HG03135 (cell line): ENCODE measurements around the gene PMAIP1.

Experiments
- ATAC-seq: cut with Tn5 transposase; IDR thresholded peaks from one replicate; pipeline ENCODE4 v1.9.1; 2021; ENCODE audit warnings: mild to moderate bottlenecking, moderate library complexity; ENCODE audit not compliant: unreplicated experiment

Gene PMAIP1

DNA sequence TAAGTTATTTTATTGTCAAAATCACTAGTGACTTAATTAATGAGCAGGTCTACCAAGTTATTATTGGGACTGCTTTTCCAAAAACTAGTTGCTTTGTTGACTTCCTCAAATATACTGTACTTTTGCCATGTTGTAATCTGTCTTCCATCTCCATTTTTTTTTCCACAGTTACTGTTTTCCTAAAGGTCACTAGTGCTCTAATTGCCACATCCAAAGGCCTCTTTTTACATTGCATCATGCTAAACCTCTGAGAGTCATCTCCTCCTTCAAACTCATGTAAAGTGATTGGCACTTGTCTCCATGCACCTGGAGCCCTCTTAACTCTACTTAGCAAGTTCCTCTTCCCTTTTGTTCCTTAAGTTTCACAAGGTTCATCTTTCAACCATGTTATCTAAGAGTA is 11.8 kb downstream of the PMAIP1 start:
- ATAC-seq, result no peak

GRCh38 chr18:59912007-59912550 is 12.3 kb downstream of the PMAIP1 start:
- ATAC-seq, result no peak

DNA sequence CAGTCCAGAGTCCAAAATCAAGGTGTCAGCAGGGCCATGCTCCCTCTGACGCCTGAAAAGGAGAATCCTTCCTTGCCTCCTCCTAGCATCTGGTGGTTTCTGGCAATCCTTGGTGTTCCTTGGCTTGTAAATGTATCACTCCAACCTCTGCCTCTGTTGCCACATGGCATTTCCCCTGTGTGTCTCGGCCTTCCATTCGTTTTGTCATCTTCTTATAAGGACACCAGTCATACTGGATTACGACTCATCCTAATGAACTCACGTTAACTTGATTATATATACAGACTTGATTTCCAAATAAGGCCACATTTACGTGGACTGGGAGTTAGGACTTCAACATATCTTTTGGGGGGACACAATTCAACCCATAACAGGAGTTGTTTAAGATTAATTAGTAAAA is 15.8 kb downstream of the PMAIP1 start:
- ATAC-seq, result no peak

DNA sequence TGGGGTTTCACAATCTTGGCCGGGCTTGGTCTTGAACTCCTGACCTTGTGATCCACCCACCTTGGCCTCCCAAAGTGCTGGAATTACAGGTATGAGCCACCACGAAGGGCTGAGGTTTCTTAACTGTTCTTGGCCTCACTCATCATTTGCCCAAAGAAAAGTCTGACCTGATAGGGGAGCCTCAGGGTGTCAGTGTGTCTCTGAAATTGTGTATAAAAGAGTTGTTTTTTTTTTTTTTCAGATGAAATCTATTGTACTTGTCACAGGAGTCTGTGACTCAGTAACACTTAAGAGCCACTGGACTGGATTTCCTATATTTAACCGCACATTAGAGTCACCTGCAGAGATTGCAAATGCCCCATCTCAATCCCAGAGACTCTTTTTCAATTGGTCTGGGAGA is 16.9 kb downstream of the PMAIP1 start:
- ATAC-seq, result no peak

DNA sequence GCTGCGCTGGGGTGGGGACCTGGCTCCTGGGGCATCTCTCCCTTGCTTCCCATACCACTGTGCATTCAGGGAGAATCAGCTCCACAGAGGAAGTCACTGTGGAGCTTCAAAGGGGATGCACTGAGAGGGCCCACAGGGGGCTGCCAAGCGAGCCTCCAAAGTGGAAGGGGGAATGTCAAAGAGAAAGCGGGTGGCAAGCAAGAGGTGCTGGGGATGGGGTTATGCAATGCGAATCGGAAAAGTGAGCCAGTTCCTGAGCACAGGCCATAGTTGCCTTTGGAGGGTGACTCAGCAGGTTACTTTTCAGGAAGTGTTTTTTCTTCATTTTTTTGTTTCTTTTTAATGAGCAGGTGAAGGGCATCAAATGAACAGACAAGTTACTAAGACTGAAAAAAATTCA is 17.6 kb downstream of the PMAIP1 start:
- ATAC-seq, result no peak

GRCh38 chr18:59918320-59918755 is 18.5 kb downstream of the PMAIP1 start:
- peak; percentile 47 for ATAC-seq

GRCh38 chr18:59918997-59919396 is 19.2 kb downstream of the PMAIP1 start:
- no peak for ATAC-seq

GRCh38 chr18:59921384-59921891 is 21.6 kb downstream of the PMAIP1 start:
- ATAC-seq, result peak; percentile 38

GRCh38 chr18:59923539-59924196 is 23.9 kb downstream of the PMAIP1 start:
- ATAC-seq, result peak; percentile 44

DNA sequence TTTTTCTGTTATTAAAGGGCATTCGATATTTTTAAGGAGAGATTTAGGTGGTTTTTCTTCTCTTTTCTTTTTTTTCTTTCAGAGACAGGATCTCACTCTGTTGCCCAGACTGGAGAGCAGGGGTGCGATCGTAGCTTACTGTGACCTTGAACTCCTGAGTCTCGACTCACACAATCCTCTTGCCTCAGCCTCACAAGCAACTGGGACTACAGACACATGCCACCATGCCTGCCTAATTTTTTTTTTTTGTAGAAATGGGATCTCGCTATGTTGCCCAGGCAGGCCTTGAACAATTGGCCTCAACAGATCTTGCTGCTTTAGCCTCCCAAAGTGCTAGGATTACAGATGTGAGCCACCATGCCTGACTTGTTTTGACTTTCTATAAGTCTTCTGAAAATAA is 26.3 kb downstream of the PMAIP1 start:
- no peak for ATAC-seq

- peak; percentile 67 for ATAC-seq
Measured at GRCh38 chr18:59927246-59927825, 27.5 kb downstream of the PMAIP1 start.

- no peak for ATAC-seq
Measured at GRCh38 chr18:59928201-59928600, 28.4 kb downstream of the PMAIP1 start.

- no peak for ATAC-seq
Measured at GRCh38 chr18:59929621-59930295, 30.0 kb downstream of the PMAIP1 start.

DNA sequence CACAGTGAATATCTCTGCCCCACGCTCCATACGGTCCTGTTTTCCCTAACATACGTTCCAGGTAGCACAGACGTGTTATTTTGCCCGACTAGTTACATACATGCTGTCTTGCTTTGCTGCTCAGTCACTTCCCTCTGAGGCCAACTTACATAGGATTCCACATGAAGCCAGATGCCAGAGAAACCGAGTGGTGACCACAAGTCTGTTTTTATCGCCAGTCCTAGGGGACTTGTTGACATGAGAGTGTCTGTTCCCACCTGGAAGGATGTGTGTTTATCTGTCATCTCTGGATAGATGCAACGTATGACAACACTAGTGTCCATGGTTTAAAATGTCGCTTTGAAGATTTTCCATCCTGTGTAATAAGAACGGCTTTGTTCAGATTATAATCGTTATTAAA is 32.6 kb downstream of the PMAIP1 start:
- no peak for ATAC-seq

- ATAC-seq, result no peak
Measured at GRCh38 chr18:59938676-59939075, 38.9 kb downstream of the PMAIP1 start.

GRCh38 chr18:59939127-59939526 is 39.3 kb downstream of the PMAIP1 start:
- ATAC-seq, result no peak

DNA sequence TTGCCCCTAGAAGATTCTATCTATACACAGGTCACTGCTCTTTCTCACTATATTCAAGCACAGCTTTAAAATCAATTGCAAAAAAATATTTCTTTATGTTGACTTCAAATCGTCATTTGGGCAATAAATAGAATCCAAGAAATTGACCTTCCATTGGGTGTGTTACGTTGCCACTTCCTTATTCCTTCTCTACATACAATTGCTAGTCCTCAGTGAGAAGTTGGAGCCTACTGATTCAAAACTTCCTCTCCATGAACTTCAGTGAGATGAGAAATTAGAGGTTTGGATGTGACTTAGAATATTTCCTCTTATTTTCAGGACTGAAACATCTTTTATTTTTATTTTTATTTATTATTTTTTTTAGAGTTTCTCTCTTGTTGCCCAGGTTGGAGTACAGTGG is 40.3 kb downstream of the PMAIP1 start:
- ATAC-seq, result no peak

DNA sequence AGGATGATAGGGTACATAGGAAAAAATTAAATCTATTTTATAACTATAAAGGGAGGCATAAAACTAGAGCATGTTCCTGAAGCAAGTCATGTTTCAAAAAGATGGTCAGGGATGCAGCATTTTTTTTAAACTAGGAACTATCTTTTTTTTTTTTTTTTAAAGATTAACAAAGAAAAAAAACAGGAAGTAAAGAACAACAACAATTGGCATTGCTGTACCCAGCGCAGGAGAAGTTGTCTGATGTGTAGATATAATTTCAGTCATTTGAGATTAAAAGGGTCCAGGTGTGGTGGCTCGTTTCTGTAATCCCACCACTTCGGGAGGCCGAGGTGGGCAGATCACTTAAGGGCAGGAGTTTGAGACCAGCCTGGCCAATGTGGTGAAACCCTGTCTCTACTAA is 41.5 kb downstream of the PMAIP1 start:
- ATAC-seq, result no peak

- ATAC-seq, result no peak
Measured at GRCh38 chr18:59942601-59943000, 42.8 kb downstream of the PMAIP1 start.

DNA sequence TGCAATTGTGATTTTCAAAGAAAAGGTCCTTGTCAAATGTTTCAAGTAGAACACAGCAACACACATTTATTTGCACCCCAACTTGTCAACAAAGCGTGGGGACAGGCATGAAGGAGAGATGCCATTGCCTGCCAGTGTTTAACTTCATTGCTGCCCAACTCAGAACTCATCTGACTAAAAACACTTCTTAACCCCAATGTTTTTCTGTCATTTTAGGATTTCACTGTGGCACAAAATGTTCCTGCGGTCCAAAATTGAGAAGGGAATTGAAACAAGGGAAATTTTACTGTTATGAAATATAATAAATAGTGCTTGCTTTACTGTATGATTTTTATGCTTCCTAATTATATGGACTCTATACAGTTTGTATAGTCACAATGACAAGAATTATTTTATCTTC is 45.7 kb downstream of the PMAIP1 start:
- ATAC-seq, result no peak

- no peak for ATAC-seq
Measured at GRCh38 chr18:59950215-59950944, 50.6 kb downstream of the PMAIP1 start.
